ENCODE measurements around the gene NOXO1.

- TF ChIP-seq EZH2 (IDR thresholded peaks at IDR 0.05; ENCODE audit: borderline replicate concordance, low read depth, low read length, poor library complexity, severe bottlenecking) (no peak), CTCF (conservative IDR thresholded peaks at IDR 0.05; ENCODE audit: low read depth, low read length) (no peak)
Observed at GRCh38 chr16:1992704-1993317, 11.5 kb upstream of the NOXO1 start.

Measured in A673 (cell line).